GM12878 (cell line): ENCODE results near the gene PCBP1. TPM values are rescaled to one million over a fixed set of nuclear protein-coding genes. Genes with fewer than 3 reads are reported as not detected.

Experiments used
- ATAC-seq: fragments of 200-7000 bp; cut with Tn5 transposase; 3 replicates; pipeline ENCODE4 v1.9.1; 2020; ENCODE audit warnings: mild to moderate bottlenecking, moderate library complexity
- BruUV-seq: library from RNA; stranded (reverse); fragments of 400-500 nt; replicated peaks from 2 replicates; lab custom pipeline; 2021; lab: Mats Ljungman, UMichigan
- CTCF ChIA-PET: fragments of 300-600 bp; sonication (Branson Sonifier 250); formaldehyde crosslinking; extraction: SDS; loops from one replicate; lab custom pipeline; 2021; ENCODE audit warnings: inconsistent platforms; lab: Yijun Ruan, JAX
- POLR2A ChIA-PET: fragments of 350-600 bp; formaldehyde crosslinking; extraction: SDS; loops from one replicate; lab custom pipeline; 2021; ENCODE audit warnings: inconsistent platforms; lab: Charles Lee
- RAD21 ChIA-PET: fragments of 300-600 bp; sonication (Branson Sonifier 250); formaldehyde crosslinking; loops from one replicate; lab custom pipeline; 2023; ENCODE audit warnings: antibody characterized with exemption; ENCODE audit not compliant: unreplicated experiment; lab: Charles Lee
- SMC1A ChIA-PET: fragments of 300-600 bp; sonication (Branson Sonifier 250); formaldehyde crosslinking; loops from one replicate; lab custom pipeline; 2023; ENCODE audit not compliant: unreplicated experiment, uncharacterized antibody; lab: Charles Lee
- DNase-seq: peaks from one replicate; pipeline ENCODE4 v3.0.0-alpha.2; 2011; ENCODE audit warnings: low read depth, low spot score
- FAIRE-seq: peaks from 3 replicates; lab custom pipeline; 2011; peaks lifted over from hg19 to GRCh38; lab: Jason Lieb, UNC
- H2AFZ ChIP-seq: 2 replicates; pipeline ENCODE4 v1.6.0; 2011; ENCODE audit warnings: low read depth, low read length, control low read depth; ENCODE audit not compliant: control insufficient read depth
- H3K27ac ChIP-seq: 2 replicates; pipeline ENCODE4 v1.5.1; 2011; ENCODE audit warnings: control low read depth; ENCODE audit not compliant: control insufficient read depth, insufficient read depth
- H3K27me3 ChIP-seq, 2 experiments: replicated peaks in 1 of 2; 2 replicates each; pipeline versions ENCODE4 v1.6.0 to v1.6.1; 2011; ENCODE audit warnings: low read length in 1 of 2; ENCODE audit not compliant: control insufficient read depth in 2 of 2, insufficient read depth in 2 of 2
- H3K36me3 ChIP-seq, 2 experiments: 2 replicates each; pipeline ENCODE4 v1.5.1; 2011; ENCODE audit warnings: low read length in 1 of 2; ENCODE audit not compliant: control insufficient read depth in 2 of 2, insufficient read depth in 2 of 2
- H3K4me1 ChIP-seq: 2 replicates; pipeline ENCODE4 v1.6.1; 2011; ENCODE audit warnings: mild to moderate bottlenecking, low read length, moderate library complexity, mixed read lengths; ENCODE audit not compliant: control insufficient read depth, insufficient read depth
- H3K4me2 ChIP-seq: 2 replicates; pipeline ENCODE4 v1.6.0; 2011; ENCODE audit warnings: control low read depth; ENCODE audit not compliant: control insufficient read depth, insufficient read depth
- H3K4me3 ChIP-seq: fragments of 200-600 bp; sonication (generic); 2 replicates; pipeline ENCODE4 v1.5.1; 2016
- H3K79me2 ChIP-seq: 2 replicates; pipeline ENCODE4 v1.6.0; 2011; ENCODE audit warnings: low read length; ENCODE audit not compliant: control insufficient read depth, insufficient read depth
- H3K9ac ChIP-seq: 2 replicates; pipeline ENCODE4 v1.8.0; 2011; ENCODE audit warnings: low read length, control low read depth, mixed read lengths; ENCODE audit not compliant: control insufficient read depth, insufficient read depth
- H3K9me3 ChIP-seq: replicated peaks from 3 replicates; pipeline ENCODE4 v1.5.1; 2011; ENCODE audit warnings: mild to moderate bottlenecking, low read length; ENCODE audit not compliant: control insufficient read depth, insufficient read depth
- H4K20me1 ChIP-seq: 2 replicates; pipeline ENCODE4 v1.6.0; 2011; ENCODE audit not compliant: control insufficient read depth, insufficient read depth
- BCL11A ChIP-seq: IDR thresholded peaks from 2 replicates; pipeline ENCODE4 v1.6.1; 2011; ENCODE audit warnings: low read depth, low read length
- CBX3 ChIP-seq: fragments of 200-600 bp; sonication (generic); IDR thresholded peaks from 2 replicates; pipeline ENCODE4 v1.6.1; 2016; ENCODE audit warnings: low read depth, borderline replicate concordance
- CREM ChIP-seq: IDR thresholded peaks from 2 replicates; pipeline ENCODE4 v1.6.1; 2014; ENCODE audit warnings: antibody characterized with exemption, low read depth
- IRF3 ChIP-seq: fragments of 450-650 bp; IDR thresholded peaks from 2 replicates; pipeline ENCODE4 v1.6.1; 2014; ENCODE audit warnings: mild to moderate bottlenecking
- JUND ChIP-seq: IDR thresholded peaks from 2 replicates; pipeline ENCODE4 v1.6.1; 2012; ENCODE audit warnings: low read depth, mild to moderate bottlenecking, low read length, improper control_type of control experiment, moderate library complexity
- KAT2A ChIP-seq: conservative IDR thresholded peaks from 2 replicates; pipeline ENCODE4 v1.6.1; 2011; ENCODE audit warnings: low read depth, low read length; ENCODE audit not compliant: control insufficient read depth
- LARP7 ChIP-seq: fragments of 450-650 bp; IDR thresholded peaks from 2 replicates; pipeline ENCODE4 v1.6.1; 2017; ENCODE audit warnings: mild to moderate bottlenecking
- PKNOX1 ChIP-seq: fragments of 450-650 bp; IDR thresholded peaks from 2 replicates; pipeline ENCODE4 v1.6.1; 2016; ENCODE audit warnings: mild to moderate bottlenecking
- PML ChIP-seq: IDR thresholded peaks from 2 replicates; pipeline ENCODE4 v1.6.1; 2012; ENCODE audit warnings: low read length, inconsistent platforms
- RAD51 ChIP-seq: fragments of 450-650 bp; IDR thresholded peaks from 2 replicates; pipeline ENCODE4 v1.6.1; 2016; ENCODE audit warnings: moderate library complexity, mild to moderate bottlenecking, inconsistent platforms
- REST ChIP-seq: IDR thresholded peaks from 2 replicates; pipeline ENCODE4 v1.6.1; 2012; ENCODE audit warnings: mild to moderate bottlenecking, low read depth, low read length
- SREBF2 ChIP-seq: IDR thresholded peaks from 2 replicates; pipeline ENCODE4 v1.6.1; 2012; ENCODE audit warnings: mild to moderate bottlenecking, low read length
- TBL1XR1 ChIP-seq: IDR thresholded peaks from 2 replicates; pipeline ENCODE4 v1.6.1; 2012; ENCODE audit warnings: low read depth, low read length, improper control_type of control experiment
- WGBS: methylation state at CpG from one replicate; pipeline ENCODE4 v1.1.6; 2016; ENCODE audit warnings: low lambda C conversion rate; ENCODE audit not compliant: insufficient replicate concordance, insufficient coverage; ENCODE audit errors: missing lambda C conversion rate; 5-methylcytosine and 5-hydroxymethylcytosine counted together
- in situ Hi-C: fragments of 300-500 bp; cut with MboI; formaldehyde crosslinking; loops from 9 replicates; pipeline ENCODE4 v1.14.3; 2018; ENCODE audit warnings: mixed read lengths
- intact Hi-C: fragments of 100-400 bp; cut with micrococcal nuclease; formaldehyde crosslinking; loops from one replicate; pipeline ENCODE4 v1.14.2; 2022; ENCODE audit not compliant: unreplicated experiment
- polyA plus RNA-seq, 11 experiments: library from polyadenylated mRNA; depleted of rRNA in 4 of 11; unstranded in 6 of 11; stranded (reverse) in 5 of 11; fragments of >200 nt; fragmentation: Nextera tagmentation in 4 of 11; fragmentation: Illumina TruSeq in 1 of 11; extraction: Ambion mirVana in 4 of 11; extraction: Trizol in 1 of 11; gene quantifications; 1 replicate in 1 of 11; 2 replicates in 10 of 11; pipeline versions ENCODE4 v1.2.1 to v1.2.3, GENCODE V29; 2011 to 2016; ENCODE audit warnings: inconsistent platforms in 2 of 11, missing spikeins in 2 of 11, low read depth in 1 of 11
- total RNA-seq, 4 experiments: library from RNA; depleted of rRNA in 3 of 4; stranded (reverse); fragments of >200 nt in 3 of 4; fragmentation: Illumina TruSeq in 1 of 4; extraction: Trizol in 1 of 4; gene quantifications; 2 replicates each; pipeline versions ENCODE4 v1.2.1 to v1.2.3, GENCODE V29; 2013 to 2021
- TF ChIP-seq, protein P1 (sequence below): fragments of 450-650 bp; IDR thresholded peaks from 2 replicates; pipeline ENCODE4 v1.6.1; 2017; ENCODE audit warnings: mild to moderate bottlenecking, low read depth, inconsistent platforms; ENCODE audit not compliant: poor library complexity, severe bottlenecking

Gene PCBP1
- total and polyA plus RNA-seq, 10 of the 15 experiments (the other 5 are each of a cell fraction or from before 2014, with no cell fraction given), result 24.4 to 494 (median 130) TPM

DNA sequence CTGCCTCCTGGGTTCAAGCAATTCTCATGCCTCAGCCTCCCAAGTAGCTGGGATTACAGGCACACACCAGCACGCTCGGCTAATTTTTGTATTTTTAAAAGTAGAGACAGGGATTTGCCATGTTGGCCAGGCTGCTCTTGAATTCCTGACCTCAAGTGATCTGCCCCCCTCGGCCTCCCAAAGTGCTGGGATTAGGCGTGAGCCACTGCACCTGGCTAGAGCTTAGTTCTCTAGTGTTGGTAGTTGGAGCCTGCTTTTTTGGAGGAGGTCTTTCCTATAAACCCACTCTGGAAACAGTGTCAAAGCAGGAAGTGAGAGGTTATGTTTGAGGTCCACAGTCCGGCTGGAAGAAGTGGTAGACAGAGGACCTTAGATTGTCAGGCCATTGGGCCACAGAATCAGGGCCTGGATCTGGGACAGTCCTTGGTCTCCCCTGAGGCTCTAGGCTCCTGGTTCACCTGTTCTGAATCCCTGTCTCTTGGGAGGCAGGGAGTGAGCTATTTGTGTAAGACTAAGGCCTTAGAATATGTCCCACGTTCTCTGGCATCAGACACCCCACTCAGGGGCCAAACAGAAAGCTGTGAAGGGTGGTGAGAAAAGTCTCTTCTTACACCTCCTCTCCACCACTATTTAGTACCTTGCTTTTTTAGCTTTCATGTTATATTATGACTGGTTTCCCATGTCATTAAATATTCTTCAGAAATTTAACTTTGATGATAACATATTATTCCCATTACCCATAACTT, 34.5 kb downstream of the PCBP1 start:
- Histone ChIP-seq H3K27me3 (no peaks in the 10 kb centered on the region), H3K27ac (peak overlapping the region; percentile 95), H2AFZ (peak overlapping the region; percentile 29), H3K4me2 (peak overlapping the region; percentile 46), H4K20me1 (no peaks in the 10 kb centered on the region), H3K9me3 (no peaks in the 10 kb centered on the region), H3K9ac (peak overlapping the region; percentile 69), H3K36me3 (no peaks in the 10 kb centered on the region), H3K4me1 (peaks cover 77% of the 10 kb centered on the region), H3K79me2 (peaks cover 3% of the 10 kb centered on the region; the same call in 1 of the 2 replicates), H3K4me3 (peak overlapping the region; percentile 7; the same call in 1 of the 2 replicates)
- in situ Hi-C loops (loop anchor here (25.0 kb wide), 1 partner anchor 1734 kb away; no protein-coding TSS in a partner anchor), intact Hi-C loops (loop anchor here (1.0 to 2.0 kb wide), 2 partner anchors 13 to 35 kb away; no protein-coding TSS in a partner anchor)
- ChIA-PET RAD21 (interaction anchor here (0.9 to 14.2 kb wide), 13 partner anchors 12 to 305 kb away, joined by 3 to 234 read pairs (median 22); partner anchors contain the start of genes C2orf42, MXD1 and PCBP1), CTCF (interaction anchor here (1.0 to 5.8 kb wide), 14 partner anchors 9 to 337 kb away, joined by 3 to 54 read pairs (median 3); partner anchors contain the start of gene PCBP1), SMC1A (interaction anchor here (0.7 to 14.6 kb wide), 14 partner anchors 13 to 207 kb away, joined by 3 to 311 read pairs (median 8); partner anchors contain the start of genes C2orf42, MXD1, PCBP1 and SNRPG), POLR2A (interaction anchor here (0.6 to 13.9 kb wide), 12 partner anchors 9 to 483 kb away, joined by 3 to 280 read pairs (median 6); partner anchors contain the start of genes MXD1 and PCBP1)
- WGBS, result under 1% methylated on average over 6 of the region's 6 CpGs
- BruUV-seq, result TSS peak; percentile 55
- FAIRE-seq (no peak), ATAC-seq (peak; percentile 22), DNase-seq (no peak)
- TF ChIP-seq, protein P1, sequence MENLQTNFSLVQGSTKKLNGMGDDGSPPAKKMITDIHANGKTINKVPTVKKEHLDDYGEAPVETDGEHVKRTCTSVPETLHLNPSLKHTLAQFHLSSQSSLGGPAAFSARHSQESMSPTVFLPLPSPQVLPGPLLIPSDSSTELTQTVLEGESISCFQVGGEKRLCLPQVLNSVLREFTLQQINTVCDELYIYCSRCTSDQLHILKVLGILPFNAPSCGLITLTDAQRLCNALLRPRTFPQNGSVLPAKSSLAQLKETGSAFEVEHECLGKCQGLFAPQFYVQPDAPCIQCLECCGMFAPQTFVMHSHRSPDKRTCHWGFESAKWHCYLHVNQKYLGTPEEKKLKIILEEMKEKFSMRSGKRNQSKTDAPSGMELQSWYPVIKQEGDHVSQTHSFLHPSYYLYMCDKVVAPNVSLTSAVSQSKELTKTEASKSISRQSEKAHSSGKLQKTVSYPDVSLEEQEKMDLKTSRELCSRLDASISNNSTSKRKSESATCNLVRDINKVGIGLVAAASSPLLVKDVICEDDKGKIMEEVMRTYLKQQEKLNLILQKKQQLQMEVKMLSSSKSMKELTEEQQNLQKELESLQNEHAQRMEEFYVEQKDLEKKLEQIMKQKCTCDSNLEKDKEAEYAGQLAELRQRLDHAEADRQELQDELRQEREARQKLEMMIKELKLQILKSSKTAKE, result no peak
- TF ChIP-seq KAT2A (no peak), CREM (no peak), TBL1XR1 (no peak), SREBF2 (no peak), LARP7 (peak; percentile 63; the same call in 1 of the 2 replicates), CBX3 (no peak), JUND (no peak), BCL11A (no peak), RAD51 (no peak), REST (no peak), PML (no peak), IRF3 (no peak), PKNOX1 (no peak)
